HG02571 (cell line): ENCODE data around the gene TSHZ3.

Experiments
- ATAC-seq: cut with Tn5 transposase; IDR thresholded peaks from one replicate; pipeline ENCODE4 v1.9.1; 2021; ENCODE audit warnings: mild to moderate bottlenecking, moderate library complexity; ENCODE audit not compliant: unreplicated experiment

Gene TSHZ3

GRCh38 chr19:31315652-31316051 lies 33.6 kb downstream of the TSHZ3 start:
- no peak for ATAC-seq

- no peak for ATAC-seq
Measured at GRCh38 chr19:31314849-31315629, 34.2 kb downstream of the TSHZ3 start.

GRCh38 chr19:31314156-31314555 lies 35.1 kb downstream of the TSHZ3 start:
- no peak for ATAC-seq

GRCh38 chr19:31313291-31314030 lies 35.8 kb downstream of the TSHZ3 start:
- no peak for ATAC-seq

- ATAC-seq: no peak
Measured at GRCh38 chr19:31312677-31313244, 36.5 kb downstream of the TSHZ3 start.

- ATAC-seq: no peak
Measured at GRCh38 chr19:31312009-31312676, 37.1 kb downstream of the TSHZ3 start.

- no peak for ATAC-seq
Measured at GRCh38 chr19:31310432-31311133, 38.7 kb downstream of the TSHZ3 start.

- ATAC-seq: no peak
Measured at GRCh38 chr19:31308781-31309180, 40.5 kb downstream of the TSHZ3 start.

GRCh38 chr19:31307071-31307669 lies 42.1 kb downstream of the TSHZ3 start:
- ATAC-seq: no peak

- no peak for ATAC-seq
Measured at GRCh38 chr19:31306006-31306753, 43.1 kb downstream of the TSHZ3 start.

GRCh38 chr19:31304831-31305312 lies 44.4 kb downstream of the TSHZ3 start:
- ATAC-seq: no peak

- no peak for ATAC-seq
Measured at GRCh38 chr19:31303262-31303815, 45.9 kb downstream of the TSHZ3 start.

- no peak for ATAC-seq
Measured at GRCh38 chr19:31301306-31301980, 47.8 kb downstream of the TSHZ3 start.

- no peak for ATAC-seq
Measured at GRCh38 chr19:31300422-31300821, 48.8 kb downstream of the TSHZ3 start.

- ATAC-seq: no peak
Measured at GRCh38 chr19:31299665-31300064, 49.6 kb downstream of the TSHZ3 start.

- ATAC-seq: no peak
Measured at GRCh38 chr19:31297991-31298390, 51.2 kb downstream of the TSHZ3 start.

- no peak for ATAC-seq
Measured at GRCh38 chr19:31296741-31297390, 52.4 kb downstream of the TSHZ3 start.

GRCh38 chr19:31294189-31294588 lies 55.0 kb downstream of the TSHZ3 start:
- ATAC-seq: no peak
